Heart left ventricle (tissue), 13 donors: ENCODE data around the gene GALNT10.

Experiments
- POLR2A ChIP-seq, 2 donors: fragments of 450-650 bp; IDR thresholded peaks; one replicate each; pipeline ENCODE4 v1.6.1; 2017; ENCODE audit warnings: antibody characterized with exemption in 2 of 2, mild to moderate bottlenecking in 2 of 2, moderate library complexity in 2 of 2
- TF ChIP-seq, protein P1 (sequence below), 12 donors: fragments of 200-600 bp; sonication (generic) in 4 of 12; IDR thresholded peaks; one replicate each; pipeline versions ENCODE4 v1.5.0 to v1.8.0; 2018 to 2022; ENCODE audit warnings: antibody characterized with exemption in 12 of 12, mild to moderate bottlenecking in 5 of 12
- donor health status: ischemic (EF 13 %, LVEDD 7.1; RV severe dilation, severe dysfunction).
- donor health status: DM: no; HTN: yes; CAD: no.
- donor health status: DM: no; HTN: no; CAD: no.
- donor health status: ischemic (EF 25% LVEDD 6.9; RV normal size, moderate dysfunction).
- donor health status: ischemic (EF 25% LVEDD 5.7; RV mildly dilated, moderate dysfunction).
- donor health status: ischemic (EF 35%, LVEDD 5.7; RV mildly dilated, moderate dysfunction).
- donor health status: nonischemic (EF 11% LVEDD 7.7; RV severe dilation, severe dysfunction).
- donor health status: DM: yes; HTN: yes; CAD: no.
- donor health status: PGD.
- donor health status: ischemic (EF 29% LVEDD 5.4; RV normal size, mild dysfunction).
- donor health status: nonischemic (EF 23%, LVEDD 6.1; RV moderate dilation, normal function).

DNA sequence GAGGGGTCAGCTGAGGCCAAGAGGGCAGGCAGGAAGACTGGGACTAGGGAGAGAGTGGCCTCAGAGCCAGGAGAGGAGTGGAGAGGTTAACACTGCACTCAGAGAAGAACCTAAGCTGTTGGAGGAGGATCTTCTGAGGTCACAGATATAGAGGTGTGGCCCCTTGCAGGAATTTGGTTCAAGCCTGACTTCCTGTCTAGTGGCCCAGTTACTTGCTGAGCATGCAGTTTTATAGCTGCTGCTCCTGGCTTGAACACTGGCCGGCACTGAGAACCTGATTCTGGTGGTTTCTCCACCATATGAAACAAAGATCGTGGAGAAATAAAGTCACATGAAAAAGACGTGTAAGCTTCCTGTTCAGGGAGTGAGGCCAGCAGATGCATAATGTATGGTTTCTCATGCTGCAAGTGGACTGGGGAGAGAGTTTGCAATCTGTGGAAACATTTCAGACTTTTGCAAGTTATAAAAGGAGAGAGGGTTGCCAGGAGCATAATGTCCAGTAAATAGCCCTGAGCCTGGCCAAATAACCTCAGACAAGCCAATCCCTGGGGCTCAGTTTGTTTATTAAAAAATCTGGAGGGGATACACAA, 82.6 kb downstream of the GALNT10 start:
- TF ChIP-seq, protein P1, sequence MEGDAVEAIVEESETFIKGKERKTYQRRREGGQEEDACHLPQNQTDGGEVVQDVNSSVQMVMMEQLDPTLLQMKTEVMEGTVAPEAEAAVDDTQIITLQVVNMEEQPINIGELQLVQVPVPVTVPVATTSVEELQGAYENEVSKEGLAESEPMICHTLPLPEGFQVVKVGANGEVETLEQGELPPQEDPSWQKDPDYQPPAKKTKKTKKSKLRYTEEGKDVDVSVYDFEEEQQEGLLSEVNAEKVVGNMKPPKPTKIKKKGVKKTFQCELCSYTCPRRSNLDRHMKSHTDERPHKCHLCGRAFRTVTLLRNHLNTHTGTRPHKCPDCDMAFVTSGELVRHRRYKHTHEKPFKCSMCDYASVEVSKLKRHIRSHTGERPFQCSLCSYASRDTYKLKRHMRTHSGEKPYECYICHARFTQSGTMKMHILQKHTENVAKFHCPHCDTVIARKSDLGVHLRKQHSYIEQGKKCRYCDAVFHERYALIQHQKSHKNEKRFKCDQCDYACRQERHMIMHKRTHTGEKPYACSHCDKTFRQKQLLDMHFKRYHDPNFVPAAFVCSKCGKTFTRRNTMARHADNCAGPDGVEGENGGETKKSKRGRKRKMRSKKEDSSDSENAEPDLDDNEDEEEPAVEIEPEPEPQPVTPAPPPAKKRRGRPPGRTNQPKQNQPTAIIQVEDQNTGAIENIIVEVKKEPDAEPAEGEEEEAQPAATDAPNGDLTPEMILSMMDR (IDR thresholded peaks at IDR 0.05), result no peak
- peak in 1 of 2 donors; percentile 10 for TF ChIP-seq POLR2A (IDR thresholded peaks at IDR 0.05)
